KMS-11 (cell line): ENCODE measurements around the gene EXOC3L4.

Source experiments
- H2AFZ ChIP-seq: fragments of 200-600 bp; sonication (generic); 2 replicates; pipeline ENCODE4 v1.6.1; 2016; ENCODE audit warnings: antibody characterized with exemption, mixed run types, low read depth
- H3K27ac ChIP-seq: fragments of 200-600 bp; sonication (generic); 2 replicates; pipeline ENCODE4 v1.6.1; 2016; ENCODE audit warnings: mild to moderate bottlenecking, mixed run types
- H3K27me3 ChIP-seq: fragments of 200-600 bp; sonication (generic); 2 replicates; pipeline ENCODE4 v1.6.1; 2017; ENCODE audit warnings: mild to moderate bottlenecking, low read depth, mixed run types, moderate library complexity; ENCODE audit not compliant: insufficient read depth
- H3K36me3 ChIP-seq: fragments of 200-600 bp; sonication (generic); 2 replicates; pipeline ENCODE4 v1.6.1; 2017; ENCODE audit warnings: mild to moderate bottlenecking, mixed run types; ENCODE audit not compliant: insufficient read depth
- H3K4me1 ChIP-seq: fragments of 200-600 bp; sonication (generic); 2 replicates; pipeline ENCODE4 v1.6.1; 2016; ENCODE audit warnings: mild to moderate bottlenecking, low read depth, mixed run types; ENCODE audit not compliant: poor library complexity, severe bottlenecking
- H3K4me2 ChIP-seq: fragments of 200-600 bp; sonication (generic); 2 replicates; pipeline ENCODE4 v1.7.0; 2016; ENCODE audit warnings: mild to moderate bottlenecking, mixed run types
- H3K4me3 ChIP-seq: fragments of 200-600 bp; sonication (generic); IDR thresholded peaks from 2 replicates; pipeline ENCODE4 v1.6.1; 2017; ENCODE audit warnings: low read depth, low read length, mixed read lengths; ENCODE audit not compliant: insufficient read depth
- H3K79me2 ChIP-seq: fragments of 200-600 bp; sonication (generic); 2 replicates; pipeline ENCODE4 v1.6.1; 2016; ENCODE audit warnings: low read depth, mixed run types; ENCODE audit not compliant: insufficient read depth
- H3K9ac ChIP-seq: fragments of 200-600 bp; sonication (generic); 2 replicates; pipeline ENCODE4 v1.6.1; 2016; ENCODE audit warnings: mild to moderate bottlenecking, mixed run types
- H4K20me1 ChIP-seq: fragments of 200-600 bp; sonication (generic); 2 replicates; pipeline ENCODE4 v1.6.1; 2016; ENCODE audit warnings: mild to moderate bottlenecking, mixed run types; ENCODE audit not compliant: insufficient read depth
- TF ChIP-seq, protein P1 (sequence below): fragments of 200-600 bp; sonication (generic); conservative IDR thresholded peaks from 2 replicates; pipeline ENCODE4 v1.6.1; 2017; ENCODE audit warnings: low read depth, mild to moderate bottlenecking, antibody characterized with exemption, low read length, moderate library complexity, mixed read lengths

Gene EXOC3L4

GRCh38 chr14:103072595-103073366 lies 21.7 kb upstream of the EXOC3L4 start:
- Histone ChIP-seq H3K36me3 (no peaks in the 10 kb centered on the region), H3K27ac (no peak overlapping the region), H2AFZ (no peak overlapping the region), H3K9ac (no peak overlapping the region), H3K4me1 (no peaks in the 10 kb centered on the region), H3K79me2 (no peaks in the 10 kb centered on the region), H4K20me1 (no peaks in the 10 kb centered on the region), H3K27me3 (no peaks in the 10 kb centered on the region), H3K4me2 (no peak overlapping the region), H3K4me3 (no peak overlapping the region)
- TF ChIP-seq, protein P1, sequence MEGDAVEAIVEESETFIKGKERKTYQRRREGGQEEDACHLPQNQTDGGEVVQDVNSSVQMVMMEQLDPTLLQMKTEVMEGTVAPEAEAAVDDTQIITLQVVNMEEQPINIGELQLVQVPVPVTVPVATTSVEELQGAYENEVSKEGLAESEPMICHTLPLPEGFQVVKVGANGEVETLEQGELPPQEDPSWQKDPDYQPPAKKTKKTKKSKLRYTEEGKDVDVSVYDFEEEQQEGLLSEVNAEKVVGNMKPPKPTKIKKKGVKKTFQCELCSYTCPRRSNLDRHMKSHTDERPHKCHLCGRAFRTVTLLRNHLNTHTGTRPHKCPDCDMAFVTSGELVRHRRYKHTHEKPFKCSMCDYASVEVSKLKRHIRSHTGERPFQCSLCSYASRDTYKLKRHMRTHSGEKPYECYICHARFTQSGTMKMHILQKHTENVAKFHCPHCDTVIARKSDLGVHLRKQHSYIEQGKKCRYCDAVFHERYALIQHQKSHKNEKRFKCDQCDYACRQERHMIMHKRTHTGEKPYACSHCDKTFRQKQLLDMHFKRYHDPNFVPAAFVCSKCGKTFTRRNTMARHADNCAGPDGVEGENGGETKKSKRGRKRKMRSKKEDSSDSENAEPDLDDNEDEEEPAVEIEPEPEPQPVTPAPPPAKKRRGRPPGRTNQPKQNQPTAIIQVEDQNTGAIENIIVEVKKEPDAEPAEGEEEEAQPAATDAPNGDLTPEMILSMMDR: no peak

DNA sequence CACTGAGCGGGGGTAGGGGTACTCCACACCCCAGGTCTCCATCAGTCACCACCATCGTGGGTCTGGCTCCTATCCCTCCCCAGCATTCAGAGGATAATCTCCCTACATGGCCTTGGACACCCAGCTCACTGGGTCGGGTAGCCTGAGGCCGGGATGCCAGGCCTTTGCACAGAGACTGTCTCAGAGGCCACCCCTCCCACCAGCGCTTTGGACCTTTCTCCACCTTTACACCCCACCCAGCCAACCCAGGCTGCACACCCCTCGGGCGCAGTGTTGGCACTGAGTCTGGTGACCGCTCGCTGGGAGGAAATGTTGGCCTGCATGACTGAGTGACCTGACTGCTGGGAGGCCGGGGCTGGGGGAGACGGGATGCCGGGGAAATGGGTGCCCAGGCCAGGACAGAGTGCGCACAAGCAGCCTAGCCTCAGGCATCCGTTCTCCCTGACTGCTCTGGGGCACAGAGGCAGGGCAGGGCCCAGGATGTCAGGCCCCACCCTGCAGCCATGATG lies 21.1 kb upstream of the EXOC3L4 start:
- H2AFZ ChIP-seq: no peak overlapping the region
- no peaks in the 10 kb centered on the region for H3K36me3 ChIP-seq

GRCh38 chr14:103073876-103074728 lies 20.4 kb upstream of the EXOC3L4 start:
- Histone ChIP-seq H3K27ac (no peak overlapping the region), H3K79me2 (no peaks in the 10 kb centered on the region), H3K4me2 (no peak overlapping the region), H3K4me1 (no peaks in the 10 kb centered on the region), H2AFZ (no peak overlapping the region), H3K36me3 (no peaks in the 10 kb centered on the region), H3K9ac (no peak overlapping the region), H3K27me3 (no peaks in the 10 kb centered on the region), H3K4me3 (no peak overlapping the region), H4K20me1 (no peaks in the 10 kb centered on the region)
- TF ChIP-seq, protein P1: no peak

More for the DNA sequence above, 21.1 kb upstream of the EXOC3L4 start:
- Histone ChIP-seq H4K20me1 (no peaks in the 10 kb centered on the region), H3K4me3 (no peak overlapping the region), H3K27ac (no peak overlapping the region), H3K27me3 (no peaks in the 10 kb centered on the region), H3K79me2 (no peaks in the 10 kb centered on the region), H3K9ac (no peak overlapping the region), H3K4me1 (no peaks in the 10 kb centered on the region), H3K4me2 (no peak overlapping the region)
- TF ChIP-seq, protein P1: no peak

DNA sequence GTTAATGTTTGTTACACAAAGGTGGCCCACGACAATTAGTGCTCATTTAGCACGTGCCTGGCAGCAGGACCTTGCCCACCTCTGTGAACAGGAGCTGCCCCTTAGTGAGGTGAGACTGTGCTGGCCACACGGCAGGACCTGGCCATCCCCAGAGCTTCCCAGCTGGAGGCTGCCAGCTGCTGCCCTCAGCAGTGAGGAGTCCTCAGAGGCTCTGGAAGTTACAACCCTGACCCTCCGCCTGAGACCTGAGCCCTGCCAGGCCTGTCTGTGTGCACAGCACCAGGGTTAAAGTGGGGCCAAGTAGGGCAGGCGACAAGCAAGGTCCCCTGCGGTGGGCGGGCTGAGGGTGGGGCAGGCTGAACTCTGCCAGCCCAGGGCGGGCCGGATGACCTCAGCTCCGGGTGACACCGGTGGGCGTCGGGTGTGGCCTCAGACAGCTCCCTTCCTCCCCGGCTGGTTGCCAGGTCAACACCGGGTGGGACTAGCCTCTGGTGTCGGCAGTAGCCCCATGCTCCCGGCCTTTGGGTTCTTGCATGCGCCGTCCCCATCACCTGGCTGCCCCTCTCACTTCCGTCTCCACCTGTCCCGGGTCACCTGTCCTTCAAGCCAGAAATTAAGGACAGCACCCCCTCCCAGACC lies 19.7 kb upstream of the EXOC3L4 start:
- Histone ChIP-seq H3K79me2 (no peaks in the 10 kb centered on the region), H3K9ac (no peak overlapping the region), H3K4me2 (peak overlapping the region; percentile 45; the same call in 1 of the 2 replicates), H3K36me3 (no peaks in the 10 kb centered on the region), H2AFZ (peak overlapping the region; percentile 67; the same call in 1 of the 2 replicates), H3K4me3 (no peak overlapping the region), H3K27me3 (no peaks in the 10 kb centered on the region), H3K27ac (no peak overlapping the region), H3K4me1 (no peaks in the 10 kb centered on the region), H4K20me1 (no peaks in the 10 kb centered on the region)
- TF ChIP-seq, protein P1: no peak
